Middle frontal gyrus (tissue), 1 donor: Measurements from ENCODE around the gene PLXNC1.

Experiments
- DNase-seq: peaks from one replicate; pipeline ENCODE4 v3.0.0-alpha.2; 2015; ENCODE audit warnings: low spot score; ENCODE audit errors: extremely low spot score

Gene PLXNC1

GRCh38 chr12:94263011-94263811 is 114.8 kb downstream of the PLXNC1 start:
- no peak for DNase-seq

- no peak for DNase-seq
These were observed 115.7 kb downstream of the PLXNC1 start for GRCh38 chr12:94263905-94264561.

- DNase-seq: no peak
These were observed 116.5 kb downstream of the PLXNC1 start for GRCh38 chr12:94264736-94265485.

- no peak for DNase-seq
These were observed 117.2 kb downstream of the PLXNC1 start for GRCh38 chr12:94265539-94265938.

GRCh38 chr12:94265966-94266745 is 117.8 kb downstream of the PLXNC1 start:
- no peak for DNase-seq

- DNase-seq: no peak
These were observed 118.6 kb downstream of the PLXNC1 start for GRCh38 chr12:94266796-94267536.

GRCh38 chr12:94267537-94267872 is 119.1 kb downstream of the PLXNC1 start:
- DNase-seq: no peak

GRCh38 chr12:94267921-94268471 is 119.6 kb downstream of the PLXNC1 start:
- peak; percentile 31 for DNase-seq

GRCh38 chr12:94269316-94269999 is 121.1 kb downstream of the PLXNC1 start:
- no peak for DNase-seq

- no peak for DNase-seq
These were observed 123.0 kb downstream of the PLXNC1 start for GRCh38 chr12:94271351-94271750.

- no peak for DNase-seq
These were observed 123.9 kb downstream of the PLXNC1 start for GRCh38 chr12:94272280-94272679.

GRCh38 chr12:94273272-94273671 is 124.9 kb downstream of the PLXNC1 start:
- DNase-seq: no peak

- no peak for DNase-seq
These were observed 128.3 kb downstream of the PLXNC1 start for GRCh38 chr12:94276725-94277124.

GRCh38 chr12:94277426-94278000 is 129.1 kb downstream of the PLXNC1 start:
- no peak for DNase-seq

GRCh38 chr12:94280063-94280462 is 131.7 kb downstream of the PLXNC1 start:
- no peak for DNase-seq

- no peak for DNase-seq
These were observed 134.3 kb downstream of the PLXNC1 start for GRCh38 chr12:94282675-94283074.

- DNase-seq: no peak
These were observed 135.7 kb downstream of the PLXNC1 start for GRCh38 chr12:94284046-94284445.

GRCh38 chr12:94284859-94285258 is 136.5 kb downstream of the PLXNC1 start:
- DNase-seq: no peak

- no peak for DNase-seq
These were observed 137.7 kb downstream of the PLXNC1 start for GRCh38 chr12:94285943-94286582.
